G401.6 (cell line): Measurements from ENCODE around the gene PANX2.

ENCODE experiments used
- FAIRE-seq: peaks from 2 replicates; lab custom pipeline; 2012; peaks lifted over from hg19 to GRCh38; lab: Jason Lieb, UNC

The PANX2 gene

DNA sequence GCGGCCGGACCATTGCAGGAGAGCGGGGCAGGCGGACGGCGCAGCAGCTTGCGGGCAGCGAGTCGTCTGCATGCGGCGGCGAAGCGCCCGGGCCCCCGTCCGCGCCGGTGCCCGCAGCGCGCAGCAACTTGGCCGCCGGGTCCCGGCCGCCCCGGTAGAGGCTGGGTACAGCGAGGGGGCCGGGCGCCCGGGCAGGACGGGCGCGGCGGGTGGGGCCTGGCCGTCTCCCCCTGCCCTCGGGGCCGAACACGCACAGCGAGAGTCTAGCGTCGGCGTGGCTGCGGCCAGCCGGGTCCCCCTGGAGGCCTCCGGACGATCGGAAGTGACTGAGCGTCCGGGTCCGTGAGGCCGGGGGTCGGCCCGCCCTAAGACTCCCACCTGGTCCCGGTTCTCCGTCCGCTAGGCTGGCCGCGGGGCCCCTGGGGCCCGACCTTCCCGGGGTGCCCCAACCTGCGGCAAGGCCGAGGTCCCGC, 14.4 kb downstream of the PANX2 start:
- no peak for FAIRE-seq

DNA sequence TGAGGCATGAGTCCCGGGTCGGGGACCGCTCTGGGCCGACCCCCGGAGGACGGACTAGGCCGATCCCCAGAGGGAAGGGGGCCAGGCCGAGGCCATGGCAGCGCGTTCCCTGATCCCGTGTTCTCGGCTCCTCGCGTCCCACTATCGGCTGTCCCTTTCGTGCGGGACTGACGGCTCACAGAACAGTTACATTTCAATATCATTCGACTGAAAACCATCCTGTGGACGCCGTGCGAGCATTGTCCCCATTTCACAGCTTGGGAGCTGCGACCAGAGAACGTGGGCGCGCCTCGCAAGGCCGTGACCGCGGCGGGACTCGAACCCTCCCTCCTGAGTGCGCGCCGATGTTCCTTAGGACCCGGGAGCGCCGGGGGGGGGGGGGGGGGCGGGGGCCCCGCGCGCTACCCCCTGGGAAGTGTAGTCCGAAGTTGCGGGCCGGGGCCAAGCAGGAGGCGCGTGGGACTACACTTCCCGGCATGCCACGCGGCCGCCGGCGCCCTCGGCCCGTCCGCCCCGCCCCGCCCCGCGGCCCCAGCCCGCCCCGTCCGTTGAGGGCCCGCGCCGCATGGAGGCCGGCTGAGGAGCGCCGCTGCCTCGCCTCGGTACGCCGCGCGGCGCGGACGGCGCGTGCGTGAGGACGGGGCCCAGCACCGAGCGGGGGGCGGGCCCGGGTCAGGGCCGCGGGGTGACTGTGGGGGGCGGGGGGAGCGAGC, 15.0 kb downstream of the PANX2 start, which contains the start of gene TRABD:
TSS of gene TRABD (plus strand) at position 539 of the 713 bp plus-strand sequence. CDS start 7,148 bp downstream, outside the sequence.
- no peak for FAIRE-seq

DNA sequence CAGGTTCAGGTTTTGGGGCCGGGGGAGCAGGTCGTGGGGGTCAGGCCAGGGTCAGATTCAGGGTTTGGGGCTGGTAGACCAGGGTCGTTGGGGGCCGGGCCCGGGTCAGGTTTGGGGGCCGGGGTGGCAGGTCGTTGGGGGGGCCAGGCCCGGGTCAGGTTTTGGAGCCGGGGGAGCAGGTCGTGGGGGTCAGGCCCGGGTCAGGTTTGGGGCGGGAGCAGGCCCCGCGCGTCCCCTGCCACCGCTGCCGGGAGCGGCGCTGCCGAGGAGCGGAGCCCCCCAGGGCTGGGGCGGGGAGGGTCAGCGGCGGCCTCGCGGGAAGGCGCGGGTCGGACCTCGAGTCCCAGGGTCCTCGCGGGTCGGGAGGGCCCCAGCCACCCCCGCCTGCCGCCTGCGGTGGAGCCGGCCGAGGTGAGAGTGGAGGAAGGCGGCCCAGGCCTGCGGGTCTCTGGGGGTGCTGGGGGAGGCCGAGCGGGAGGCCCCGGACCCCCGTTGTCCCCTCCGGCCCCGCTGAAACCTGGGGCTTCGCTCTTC, 15.7 kb downstream of the PANX2 start:
- no peak for FAIRE-seq

GRCh38 chr22:50186761-50187523, 16.4 kb downstream of the PANX2 start:
- FAIRE-seq: no peak

DNA sequence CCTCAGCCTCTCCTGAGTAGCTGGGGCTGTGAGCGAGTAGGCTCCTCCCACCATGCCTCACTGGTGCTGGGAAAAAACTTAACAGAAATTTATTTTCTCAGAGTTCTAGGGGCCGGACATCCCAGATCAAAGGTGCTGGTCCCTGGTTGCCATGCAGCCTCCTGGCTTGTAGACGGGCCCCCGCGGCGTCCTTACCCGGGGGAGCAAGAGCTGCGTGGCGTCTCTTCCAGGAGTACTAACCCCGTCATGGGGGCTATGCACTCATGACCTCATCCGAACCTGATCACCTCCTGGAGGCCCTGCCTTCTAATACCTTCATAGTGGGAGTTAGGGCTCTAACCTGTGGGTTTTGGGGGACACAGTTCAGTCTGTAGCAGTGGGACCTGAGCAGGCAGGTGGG, 17.8 kb downstream of the PANX2 start:
- no peak for FAIRE-seq

- FAIRE-seq: no peak
Measured at GRCh38 chr22:50189184-50189848, 18.8 kb downstream of the PANX2 start.

GRCh38 chr22:50189849-50190181, 19.3 kb downstream of the PANX2 start:
- no peak for FAIRE-seq

- FAIRE-seq: no peak
Measured at GRCh38 chr22:50190182-50190940, 19.8 kb downstream of the PANX2 start.

- FAIRE-seq: no peak
Measured at GRCh38 chr22:50190941-50191741, 20.6 kb downstream of the PANX2 start.

- FAIRE-seq: no peak
Measured at GRCh38 chr22:50192436-50193204, 22.1 kb downstream of the PANX2 start.

DNA sequence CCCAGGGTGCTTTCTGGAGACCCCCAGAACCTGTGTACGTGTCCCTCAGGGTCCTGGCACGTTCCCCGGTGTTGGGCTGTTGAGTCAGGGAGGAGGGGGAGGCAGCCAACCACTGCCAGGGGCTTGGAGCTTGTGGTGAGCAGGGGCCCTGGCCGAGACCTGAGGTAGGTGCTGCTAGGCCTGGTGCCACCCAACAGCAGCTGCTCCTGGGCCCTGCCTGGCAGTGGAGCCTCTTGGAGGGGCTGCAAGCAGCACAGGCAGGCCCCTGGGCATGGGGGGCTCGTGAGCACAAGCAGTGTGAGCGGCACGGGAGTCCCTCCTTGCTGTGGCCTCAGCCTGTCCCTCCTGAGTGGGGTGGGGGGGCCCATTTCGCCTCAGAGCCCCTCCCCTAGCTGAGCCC, 23.1 kb downstream of the PANX2 start:
- FAIRE-seq: no peak

DNA sequence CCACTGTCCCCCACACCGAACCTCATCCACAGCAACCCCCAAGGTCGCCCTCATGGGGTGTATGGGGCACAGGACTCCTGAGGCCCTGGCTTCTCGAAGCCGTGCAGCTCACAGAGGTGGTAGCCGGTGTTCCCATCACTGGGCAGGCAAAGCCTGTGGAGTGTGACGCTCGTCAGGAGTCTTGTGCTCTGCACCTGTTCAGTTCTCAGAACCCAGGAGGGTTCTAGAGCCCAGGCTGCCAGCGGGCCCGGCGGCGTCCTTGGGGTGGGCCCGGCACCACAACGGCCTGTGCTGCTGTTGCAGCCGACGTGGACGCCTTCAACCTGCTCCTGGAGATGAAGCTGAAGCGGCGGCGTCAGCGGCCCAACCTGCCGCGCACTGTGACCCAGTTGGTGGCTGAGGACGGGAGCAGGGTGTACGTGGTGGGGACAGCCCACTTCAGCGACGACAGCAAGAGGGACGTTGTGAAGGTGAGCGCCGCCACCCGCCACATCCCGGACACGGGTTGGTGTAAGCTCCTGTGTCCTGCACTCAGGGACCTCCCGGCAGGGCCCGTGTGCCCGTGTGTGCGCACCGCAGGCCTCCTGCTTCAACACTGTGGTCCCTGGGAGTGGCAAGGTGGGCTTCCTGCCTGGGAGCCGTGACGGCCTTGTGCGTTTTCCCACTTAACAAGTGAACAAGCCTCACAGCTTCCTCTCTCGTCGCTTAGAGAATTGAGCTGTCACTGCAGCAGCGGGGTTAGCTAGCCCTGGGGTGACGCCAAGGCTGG, 23.7 kb downstream of the PANX2 start:
- no peak for FAIRE-seq

- FAIRE-seq: no peak
Measured at GRCh38 chr22:50196256-50196655, 25.7 kb downstream of the PANX2 start.

DNA sequence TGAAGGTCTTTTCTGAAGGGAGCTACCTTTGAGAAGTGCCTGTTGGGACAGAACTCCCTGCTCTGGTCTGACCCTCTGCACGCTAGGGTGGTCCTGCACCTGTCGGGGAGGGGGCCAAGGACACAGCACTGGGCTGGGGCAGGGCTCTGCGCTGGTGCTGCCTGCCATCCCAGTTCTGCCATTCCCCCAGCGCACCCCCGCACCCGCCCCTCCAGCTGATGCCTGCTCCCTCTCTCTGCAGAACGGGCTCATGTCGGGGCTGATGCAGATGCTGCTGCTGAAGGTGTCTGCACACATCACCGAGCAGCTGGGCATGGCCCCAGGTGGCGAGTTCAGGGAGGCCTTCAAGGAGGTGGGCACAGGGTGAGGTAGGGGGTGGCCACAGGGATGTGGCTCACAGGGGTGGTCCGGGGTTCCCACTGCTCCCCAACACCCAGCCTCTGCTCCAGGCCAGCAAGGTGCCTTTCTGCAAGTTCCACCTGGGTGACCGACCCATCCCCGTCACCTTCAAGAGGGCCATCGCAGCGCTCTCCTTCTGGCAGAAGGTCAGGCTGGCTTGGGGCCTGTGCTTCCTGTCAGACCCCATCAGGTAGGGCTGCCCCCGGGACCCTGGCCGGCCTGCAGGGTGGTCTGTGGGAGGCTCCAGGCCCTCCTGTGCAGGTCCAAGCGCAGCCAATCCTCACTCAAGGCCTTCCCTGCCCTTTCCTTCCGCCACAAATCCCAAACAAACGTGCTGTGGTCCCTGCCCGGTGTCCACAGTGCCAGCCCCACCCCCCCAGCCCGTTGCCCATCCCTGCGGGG, 26.7 kb downstream of the PANX2 start:
- FAIRE-seq: no peak

GRCh38 chr22:50197856-50198623, 27.5 kb downstream of the PANX2 start:
- no peak for FAIRE-seq

- no peak for FAIRE-seq
Measured at GRCh38 chr22:50198624-50199017, 28.1 kb downstream of the PANX2 start.

- FAIRE-seq: no peak
Measured at GRCh38 chr22:50199251-50199721, 28.8 kb downstream of the PANX2 start.
